PC-3 (cell line): ENCODE measurements around the gene RSPO4. TPM values are rescaled to one million over a fixed set of nuclear protein-coding genes. Genes with fewer than 3 reads are reported as not detected.

ENCODE experiments used
- ATAC-seq: fragments of 200-7000 bp; cut with Tn5 transposase; 2 replicates; pipeline ENCODE4 v1.9.1; 2020; ENCODE audit warnings: mild to moderate bottlenecking, moderate library complexity
- BruUV-seq: library from RNA; stranded (reverse); fragments of 400-500 nt; replicated peaks from 2 replicates; lab custom pipeline; 2021; lab: Mats Ljungman, UMichigan
- CTCF ChIA-PET: fragments of 300-600 bp; sonication (Branson Sonifier 250); formaldehyde crosslinking; loops from one replicate; lab custom pipeline; 2022; ENCODE audit warnings: antibody characterized with exemption; lab: Charles Lee
- POLR2A ChIA-PET: fragments of 300-600 bp; sonication (Branson Sonifier 250); formaldehyde crosslinking; loops from one replicate; lab custom pipeline; 2022; ENCODE audit warnings: antibody characterized with exemption; ENCODE audit not compliant: unreplicated experiment; lab: Charles Lee
- DNase-seq: peaks from one replicate; pipeline ENCODE4 v3.0.0-alpha.2; 2015
- H2AFZ ChIP-seq: fragments of 300-600 bp; sonication (generic); 2 replicates; pipeline ENCODE4 v1.6.0; 2016; ENCODE audit warnings: antibody characterized with exemption, low read length
- H3F3A ChIP-seq: fragments of 300-600 bp; sonication (generic); one replicate; pipeline ENCODE4 v1.6.0; 2017; ENCODE audit warnings: antibody characterized with exemption, low read length, control low read depth, mild to moderate bottlenecking; ENCODE audit not compliant: unreplicated experiment
- H3K27ac ChIP-seq: fragments of 300-600 bp; sonication (generic); 2 replicates; pipeline ENCODE4 v1.5.1; 2016; ENCODE audit warnings: mild to moderate bottlenecking, low read length
- H3K27me3 ChIP-seq: fragments of 300-600 bp; sonication (generic); 2 replicates; pipeline ENCODE4 v1.6.1; 2016; ENCODE audit warnings: low read length, mixed read lengths
- H3K36me3 ChIP-seq: fragments of 300-600 bp; sonication (generic); 2 replicates; pipeline ENCODE4 v1.6.1; 2016; ENCODE audit warnings: low read depth, mixed run types, low read length, mixed read lengths
- H3K4me1 ChIP-seq: fragments of 300-600 bp; sonication (generic); 2 replicates; pipeline ENCODE4 v1.5.1; 2016; ENCODE audit warnings: low read length; ENCODE audit not compliant: insufficient read depth
- H3K4me2 ChIP-seq: fragments of 300-600 bp; sonication (generic); 2 replicates; pipeline ENCODE4 v1.6.0; 2016; ENCODE audit warnings: low read length
- H3K4me3 ChIP-seq: fragments of 300-600 bp; sonication (generic); 2 replicates; pipeline ENCODE4 v1.5.1; 2016; ENCODE audit warnings: mild to moderate bottlenecking, low read length, mixed read lengths
- H3K79me2 ChIP-seq: fragments of 300-600 bp; sonication (generic); 2 replicates; pipeline ENCODE4 v1.6.1; 2017; ENCODE audit warnings: low read length, mixed read lengths
- H3K9ac ChIP-seq: fragments of 300-600 bp; sonication (generic); 2 replicates; pipeline ENCODE4 v1.6.0; 2016; ENCODE audit warnings: mild to moderate bottlenecking, low read length
- H3K9me2 ChIP-seq: fragments of 300-600 bp; sonication (generic); replicated peaks from 2 replicates; pipeline ENCODE4 v1.6.1; 2016; ENCODE audit warnings: mixed run types, low read length, mixed read lengths
- H3K9me3 ChIP-seq: fragments of 300-600 bp; sonication (generic); 2 replicates; pipeline ENCODE4 v1.6.1; 2016; ENCODE audit warnings: low read length, mixed read lengths
- H4K20me1 ChIP-seq: fragments of 300-600 bp; sonication (generic); 2 replicates; pipeline ENCODE4 v1.6.1; 2016; ENCODE audit warnings: low read length, mixed read lengths
- EZH2 ChIP-seq: fragments of 300-600 bp; sonication (generic); IDR thresholded peaks from one replicate; pipeline ENCODE4 v1.6.1; 2017; ENCODE audit warnings: antibody characterized with exemption, mild to moderate bottlenecking, low read length; ENCODE audit not compliant: unreplicated experiment
- EZH2phosphoT487 ChIP-seq: fragments of 300-600 bp; sonication (generic); IDR thresholded peaks from 2 replicates; pipeline ENCODE4 v1.6.1; 2018; ENCODE audit warnings: mild to moderate bottlenecking, antibody characterized with exemption, low read length, borderline replicate concordance
- intact Hi-C: fragments of 100-400 bp; cut with micrococcal nuclease; formaldehyde crosslinking; loops from 2 replicates; pipeline ENCODE4 v1.9.0; 2023
- total RNA-seq: library from RNA; depleted of rRNA; stranded (reverse); fragments of >200 nt; gene quantifications from 2 replicates; pipeline ENCODE4 v1.2.3, GENCODE V29; 2014
- TF ChIP-seq, protein P1 (sequence below): fragments of 300-600 bp; sonication (generic); conservative IDR thresholded peaks from 2 replicates; pipeline ENCODE4 v1.5.1; 2017; ENCODE audit warnings: antibody characterized with exemption, low read depth, mild to moderate bottlenecking, low read length

The RSPO4 gene
- total RNA-seq, 1 experiment from 2014 or later: not detected

GRCh38 chr20:922781-923180 is 79.3 kb downstream of the RSPO4 start:
- Histone ChIP-seq H3K4me2 (no peak overlapping the region), H3K4me1 (no peaks in the 10 kb centered on the region), H3K9me2 (no peaks in the 10 kb centered on the region), H3K4me3 (no peak overlapping the region), H3K27ac (no peak overlapping the region), H3K9ac (no peak overlapping the region), H3K79me2 (no peaks in the 10 kb centered on the region), H3F3A (no peaks in the 10 kb centered on the region), H4K20me1 (no peaks in the 10 kb centered on the region), H3K9me3 (no peaks in the 10 kb centered on the region), H3K27me3 (peaks cover 42% of the 10 kb centered on the region), H3K36me3 (no peaks in the 10 kb centered on the region), H2AFZ (no peak overlapping the region)
- no peak for ATAC-seq
- BruUV-seq: no TSS peak
- intact Hi-C loops: no loop called here
- TF ChIP-seq EZH2phosphoT487 (no peak), EZH2 (no peak)
- TF ChIP-seq, protein P1, sequence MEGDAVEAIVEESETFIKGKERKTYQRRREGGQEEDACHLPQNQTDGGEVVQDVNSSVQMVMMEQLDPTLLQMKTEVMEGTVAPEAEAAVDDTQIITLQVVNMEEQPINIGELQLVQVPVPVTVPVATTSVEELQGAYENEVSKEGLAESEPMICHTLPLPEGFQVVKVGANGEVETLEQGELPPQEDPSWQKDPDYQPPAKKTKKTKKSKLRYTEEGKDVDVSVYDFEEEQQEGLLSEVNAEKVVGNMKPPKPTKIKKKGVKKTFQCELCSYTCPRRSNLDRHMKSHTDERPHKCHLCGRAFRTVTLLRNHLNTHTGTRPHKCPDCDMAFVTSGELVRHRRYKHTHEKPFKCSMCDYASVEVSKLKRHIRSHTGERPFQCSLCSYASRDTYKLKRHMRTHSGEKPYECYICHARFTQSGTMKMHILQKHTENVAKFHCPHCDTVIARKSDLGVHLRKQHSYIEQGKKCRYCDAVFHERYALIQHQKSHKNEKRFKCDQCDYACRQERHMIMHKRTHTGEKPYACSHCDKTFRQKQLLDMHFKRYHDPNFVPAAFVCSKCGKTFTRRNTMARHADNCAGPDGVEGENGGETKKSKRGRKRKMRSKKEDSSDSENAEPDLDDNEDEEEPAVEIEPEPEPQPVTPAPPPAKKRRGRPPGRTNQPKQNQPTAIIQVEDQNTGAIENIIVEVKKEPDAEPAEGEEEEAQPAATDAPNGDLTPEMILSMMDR: no peak
- ChIA-PET POLR2A (no interaction called here), CTCF (interaction anchor here (0.6 kb wide), 1 partner anchor 587 kb away, joined by 5 read pairs; no protein-coding TSS in a partner anchor)
- DNase-seq: no peak

- no peaks in the 10 kb centered on the region for H3K79me2 ChIP-seq
- intact Hi-C loops: no loop called here
- H3K36me3 ChIP-seq: no peaks in the 10 kb centered on the region
- no peak overlapping the region for H3K4me2 ChIP-seq
- no peaks in the 10 kb centered on the region for H3K9me2 ChIP-seq
- H2AFZ ChIP-seq: no peak overlapping the region
- no peak overlapping the region for H3K9ac ChIP-seq
- no TSS peak for BruUV-seq
- H3K9me3 ChIP-seq: no peaks in the 10 kb centered on the region
- H4K20me1 ChIP-seq: no peaks in the 10 kb centered on the region
- CTCF ChIA-PET: no interaction called here
- TF ChIP-seq EZH2phosphoT487: no peak
- TF ChIP-seq, protein P1: no peak
- TF ChIP-seq EZH2: no peak
- no peak overlapping the region for H3K4me3 ChIP-seq
- H3K27ac ChIP-seq: no peak overlapping the region
- no peak for ATAC-seq
- peaks cover 40% of the 10 kb centered on the region for H3K27me3 ChIP-seq
- no peaks in the 10 kb centered on the region for H3K4me1 ChIP-seq
- no peaks in the 10 kb centered on the region for H3F3A ChIP-seq
- POLR2A ChIA-PET: no interaction called here
- DNase-seq: no peak
Measured at GRCh38 chr20:921068-921467, 81.0 kb downstream of the RSPO4 start.

DNA sequence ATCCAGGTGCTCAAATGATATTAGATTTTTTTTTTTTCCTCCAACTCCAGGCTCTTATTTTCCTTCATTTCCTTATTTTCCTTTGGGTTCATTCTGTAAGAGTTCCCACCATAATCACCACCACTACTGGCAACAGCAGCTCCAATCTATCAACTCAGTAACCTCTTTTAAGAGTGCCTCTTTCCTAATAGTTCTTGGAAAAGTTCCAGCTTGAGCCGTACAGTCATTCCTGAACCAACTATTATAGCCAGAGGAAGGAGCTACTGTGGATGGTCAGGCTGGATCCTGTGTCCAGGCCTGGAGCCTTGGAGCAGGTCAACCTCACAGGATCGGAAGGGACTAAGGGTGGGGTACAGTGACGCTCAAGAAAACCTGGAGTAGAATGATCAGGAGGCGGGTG is 81.8 kb downstream of the RSPO4 start:
- no peaks in the 10 kb centered on the region for H3K79me2 ChIP-seq
- H3K36me3 ChIP-seq: no peaks in the 10 kb centered on the region
- DNase-seq (no peak), ATAC-seq (no peak)
- CTCF ChIA-PET: no interaction called here
- POLR2A ChIA-PET: no interaction called here
- H4K20me1 ChIP-seq: no peaks in the 10 kb centered on the region
- no peak overlapping the region for H3K9ac ChIP-seq
- H3K9me3 ChIP-seq: no peaks in the 10 kb centered on the region
- H3K9me2 ChIP-seq: no peaks in the 10 kb centered on the region
- TF ChIP-seq, protein P1: no peak
- TF ChIP-seq EZH2phosphoT487 (no peak), EZH2 (no peak)
- intact Hi-C loops: no loop called here
- no peaks in the 10 kb centered on the region for H3F3A ChIP-seq
- peaks cover 40% of the 10 kb centered on the region for H3K27me3 ChIP-seq
- H2AFZ ChIP-seq: no peak overlapping the region
- no peak overlapping the region for H3K4me2 ChIP-seq
- H3K4me1 ChIP-seq: no peaks in the 10 kb centered on the region
- no TSS peak for BruUV-seq
- H3K4me3 ChIP-seq: no peak overlapping the region
- H3K27ac ChIP-seq: no peak overlapping the region
